Stimulated activated CD4-positive, alpha-beta T cell treated with anti-CD3 and anti-CD28 coated beads, Interleukin-4, amount 100 ng/mL, for 24 hours (primary cell): ENCODE data around the gene PTPN3.

Experiments
- DNase-seq: peaks from one replicate; pipeline ENCODE4 v3.0.0-alpha.2; 2020

The PTPN3 gene

GRCh38 chr9:109421026-109421970 lies 76.8 kb downstream of the PTPN3 start:
- DNase-seq: no peak

- no peak for DNase-seq
Observed at GRCh38 chr9:109419531-109419930, 78.6 kb downstream of the PTPN3 start.

- DNase-seq: no peak
Observed at GRCh38 chr9:109418827-109419226, 79.3 kb downstream of the PTPN3 start.

GRCh38 chr9:109417585-109418544 lies 80.2 kb downstream of the PTPN3 start:
- DNase-seq: no peak

GRCh38 chr9:109417054-109417453 lies 81.1 kb downstream of the PTPN3 start:
- DNase-seq: no peak

- no peak for DNase-seq
Observed at GRCh38 chr9:109416135-109416706, 81.9 kb downstream of the PTPN3 start.

- DNase-seq: no peak
Observed at GRCh38 chr9:109414125-109414785, 83.9 kb downstream of the PTPN3 start.

GRCh38 chr9:109411798-109412352 lies 86.2 kb downstream of the PTPN3 start:
- DNase-seq: peak; percentile 15

GRCh38 chr9:109411069-109411761 lies 86.9 kb downstream of the PTPN3 start:
- no peak for DNase-seq

GRCh38 chr9:109409773-109410397 lies 88.2 kb downstream of the PTPN3 start:
- DNase-seq: no peak

GRCh38 chr9:109408759-109409462 lies 89.2 kb downstream of the PTPN3 start:
- DNase-seq: no peak

GRCh38 chr9:109403766-109404320 lies 94.3 kb downstream of the PTPN3 start:
- no peak for DNase-seq

- no peak for DNase-seq
Observed at GRCh38 chr9:109403116-109403515, 95.0 kb downstream of the PTPN3 start.

GRCh38 chr9:109401990-109402318 lies 96.2 kb downstream of the PTPN3 start:
- no peak for DNase-seq

GRCh38 chr9:109401169-109401989 lies 96.7 kb downstream of the PTPN3 start:
- DNase-seq: peak; percentile 15

GRCh38 chr9:109399258-109399767 lies 98.8 kb downstream of the PTPN3 start:
- no peak for DNase-seq

- no peak for DNase-seq
Observed at GRCh38 chr9:109391176-109391575, 106.9 kb downstream of the PTPN3 start.

GRCh38 chr9:109387856-109388255 lies 110.3 kb downstream of the PTPN3 start:
- no peak for DNase-seq

- DNase-seq: no peak
Observed at GRCh38 chr9:109387206-109387605, 110.9 kb downstream of the PTPN3 start.
